Tibial nerve (tissue), 4 donors: ENCODE results near the gene SLC25A14.

Experiments used
- EP300 ChIP-seq, 2 donors: sonication (generic); formaldehyde crosslinking; IDR thresholded peaks; one replicate each; pipeline ENCODE4 v1.6.1; 2017; ENCODE audit warnings: antibody characterized with exemption in 2 of 2, mild to moderate bottlenecking in 1 of 2
- POLR2A ChIP-seq, 2 donors: fragments of 450-650 bp; IDR thresholded peaks; one replicate each; pipeline ENCODE4 v1.6.1; 2017; ENCODE audit warnings: antibody characterized with exemption in 2 of 2, mild to moderate bottlenecking in 2 of 2, moderate library complexity in 2 of 2
- TF ChIP-seq, protein P1 (sequence below), 5 experiments: fragments of 200-600 bp in 3 of 5; fragments of 450-650 bp in 2 of 5; sonication (generic) in 3 of 5; IDR thresholded peaks; one replicate each; pipeline ENCODE4 v1.5.1; 2016 to 2019; ENCODE audit warnings: antibody characterized with exemption in 5 of 5, mild to moderate bottlenecking in 3 of 5, moderate library complexity in 2 of 5

DNA sequence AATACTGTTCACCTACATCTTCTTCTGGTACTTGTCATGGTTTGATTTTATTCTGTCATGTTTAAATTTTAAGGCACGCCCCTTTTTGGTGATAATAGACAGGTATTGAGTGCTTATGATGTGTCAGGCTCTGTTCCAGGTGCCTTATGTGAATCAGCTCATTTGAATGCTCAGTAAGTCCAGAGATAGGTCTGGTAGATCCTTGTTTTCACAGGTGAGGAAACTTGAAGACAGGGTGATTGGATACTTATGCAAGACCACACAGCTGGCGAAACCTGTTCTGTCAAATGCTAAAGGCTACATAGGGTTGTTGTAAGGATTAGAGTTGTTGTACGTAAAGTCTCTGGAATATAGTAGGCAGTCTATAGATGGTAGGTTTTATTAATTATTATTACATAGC lies 9.6 kb upstream of the SLC25A14 start:
- TF ChIP-seq, protein P1, sequence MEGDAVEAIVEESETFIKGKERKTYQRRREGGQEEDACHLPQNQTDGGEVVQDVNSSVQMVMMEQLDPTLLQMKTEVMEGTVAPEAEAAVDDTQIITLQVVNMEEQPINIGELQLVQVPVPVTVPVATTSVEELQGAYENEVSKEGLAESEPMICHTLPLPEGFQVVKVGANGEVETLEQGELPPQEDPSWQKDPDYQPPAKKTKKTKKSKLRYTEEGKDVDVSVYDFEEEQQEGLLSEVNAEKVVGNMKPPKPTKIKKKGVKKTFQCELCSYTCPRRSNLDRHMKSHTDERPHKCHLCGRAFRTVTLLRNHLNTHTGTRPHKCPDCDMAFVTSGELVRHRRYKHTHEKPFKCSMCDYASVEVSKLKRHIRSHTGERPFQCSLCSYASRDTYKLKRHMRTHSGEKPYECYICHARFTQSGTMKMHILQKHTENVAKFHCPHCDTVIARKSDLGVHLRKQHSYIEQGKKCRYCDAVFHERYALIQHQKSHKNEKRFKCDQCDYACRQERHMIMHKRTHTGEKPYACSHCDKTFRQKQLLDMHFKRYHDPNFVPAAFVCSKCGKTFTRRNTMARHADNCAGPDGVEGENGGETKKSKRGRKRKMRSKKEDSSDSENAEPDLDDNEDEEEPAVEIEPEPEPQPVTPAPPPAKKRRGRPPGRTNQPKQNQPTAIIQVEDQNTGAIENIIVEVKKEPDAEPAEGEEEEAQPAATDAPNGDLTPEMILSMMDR (IDR thresholded peaks at IDR 0.05) = no peak
- no peak for TF ChIP-seq EP300 (IDR thresholded peaks at IDR 0.05)
- TF ChIP-seq POLR2A (IDR thresholded peaks at IDR 0.05) = no peak
